Measurements from ENCODE around the gene TMEM214. TPM values are rescaled to one million over a fixed set of nuclear protein-coding genes. Genes with fewer than 3 reads are reported as not detected.

TMEM214 gene
- total RNA-seq, 4 donors from 2014 or later: 26.7 to 47.7 (median 35.3) TPM

- no peaks in the 10 kb centered on the region for H3K27me3 ChIP-seq
- H3K4me3 ChIP-seq: no peak overlapping the region
- WGBS: 91% methylated on average over 12 of the region's 14 CpGs
- no peak for TF ChIP-seq CTCF (IDR thresholded peaks at IDR 0.05)
- no peak for TF ChIP-seq EP300 (IDR thresholded peaks at IDR 0.05)
- no peak for TF ChIP-seq POLR2A (IDR thresholded peaks at IDR 0.05; ENCODE audit: low read depth)
- TF ChIP-seq POLR2AphosphoS5 (IDR thresholded peaks at IDR 0.05): no peak
- H3K27ac ChIP-seq (replicated peaks in 1 of 4): no peak overlapping the region
- intact Hi-C loops (cut with DNase I): loop anchor here (5.0 kb wide), 2 partner anchors 57 to 127 kb away; partner anchors contain the start of gene TMEM214
- peaks cover 0 to 9% (median 0%) of the 10 kb centered on the region in 4 donors for H3K36me3 ChIP-seq
- H3K4me1 ChIP-seq: peaks cover 16 to 39% (median 30%) of the 10 kb centered on the region in 4 donors
- DNase-seq (ENCODE audit: extremely low spot score): no peak
- no peaks in the 10 kb centered on the region for H3K9me3 ChIP-seq
Observed at GRCh38 chr2:27089111-27089954, 56.6 kb downstream of the TMEM214 start.

Other genes with a start within 250 kb of the TMEM214 start
- under 1 TPM in 1 of 4 donors, not detected in 3; 0.34 TPM for gene CENPA, start 246.9 kb upstream of the TMEM214 start, total RNA-seq
- under 1 TPM; 0.13 to 0.50 (median 0.41) TPM for gene DPYSL5, start 184.8 kb upstream of the TMEM214 start, total RNA-seq
- 10 to 100 TPM in 3 of 4 donors, 1 to 10 TPM in 1; 9.3 to 23.0 (median 13.4) TPM for gene MAPRE3, start 62.3 kb upstream of the TMEM214 start, total RNA-seq
- gene AGBL5, start 18.7 kb downstream of the TMEM214 start, total RNA-seq: 10 to 100 TPM; 19.5 to 29.2 (median 24.1) TPM
- gene OST4, start 38.7 kb downstream of the TMEM214 start, total RNA-seq: 100 to 1,000 TPM; 200 to 352 (median 243) TPM
- gene EMILIN1, start 45.6 kb downstream of the TMEM214 start, total RNA-seq: 100 to 1,000 TPM; 126 to 288 (median 168) TPM
- gene KHK, start 53.8 kb downstream of the TMEM214 start, total RNA-seq: 1 to 10 TPM; 1.2 to 6.3 (median 1.7) TPM
- gene CGREF1, start 86.2 kb downstream of the TMEM214 start, total RNA-seq: 1 to 10 TPM in 1 of 4 donors, under 1 TPM in 2, not detected in 1; 0.50 to 1.4 (median 0.92) TPM
- under 1 TPM in 1 of 4 donors, not detected in 3; 0.92 TPM for gene ABHD1, start 90.8 kb downstream of the TMEM214 start, total RNA-seq
- 10 to 100 TPM; 39.9 to 64.7 (median 48.3) TPM for gene PREB, start 101.7 kb downstream of the TMEM214 start, total RNA-seq
- not detected for gene PRR30, start 106.4 kb downstream of the TMEM214 start, total RNA-seq
- gene TCF23, start 116.0 kb downstream of the TMEM214 start, total RNA-seq: not detected
- gene ATRAID, start 179.1 kb downstream of the TMEM214 start, total RNA-seq: 100 to 1,000 TPM; 118 to 143 (median 130) TPM
- 10 to 100 TPM in 3 of 4 donors, 1 to 10 TPM in 1; 7.5 to 21.5 (median 13.6) TPM for gene SLC5A6, start 179.3 kb downstream of the TMEM214 start, total RNA-seq
- 10 to 100 TPM; 12.4 to 28.3 (median 16.6) TPM for gene CAD, start 184.4 kb downstream of the TMEM214 start, total RNA-seq
- not detected for gene SLC30A3, start 230.1 kb downstream of the TMEM214 start, total RNA-seq
- under 1 TPM in 1 of 4 donors, not detected in 3; 0.42 TPM for gene DNAJC5G, start 242.5 kb downstream of the TMEM214 start, total RNA-seq
- gene TRIM54, start 249.5 kb downstream of the TMEM214 start, total RNA-seq: under 1 TPM in 1 of 4 donors, not detected in 3; 0.32 TPM

All from esophagus muscularis mucosa (tissue), 4 donors.